Neural cell (in vitro differentiated cells): ENCODE results near the gene VIPR1.

Experiments used
- CTCF ChIP-seq: fragments of 450-650 bp; IDR thresholded peaks from 2 replicates; pipeline ENCODE4 v1.5.1; 2014; ENCODE audit warnings: antibody characterized with exemption, mild to moderate bottlenecking, moderate library complexity; ENCODE audit not compliant: poor library complexity, severe bottlenecking
- EP300 ChIP-seq: fragments of 450-650 bp; conservative IDR thresholded peaks from 2 replicates; pipeline ENCODE4 v1.6.1; 2014; ENCODE audit warnings: antibody characterized with exemption, mild to moderate bottlenecking, moderate library complexity; ENCODE audit not compliant: poor library complexity, severe bottlenecking
- EZH2 ChIP-seq: fragments of 200-600, 300-800 bp; shearing (Covaris generic), sonication (generic); IDR thresholded peaks from 2 replicates; pipeline ENCODE4 v1.6.1; 2014; ENCODE audit warnings: antibody characterized with exemption, low read length, borderline replicate concordance, mild to moderate bottlenecking; ENCODE audit not compliant: insufficient read depth, poor library complexity, severe bottlenecking
- POLR2AphosphoS5 ChIP-seq: IDR thresholded peaks from 2 replicates; pipeline ENCODE4 v1.6.1; 2012
- RAD21 ChIP-seq: fragments of 450-650 bp; conservative IDR thresholded peaks from 2 replicates; pipeline ENCODE4 v1.6.1; 2014; ENCODE audit warnings: antibody characterized with exemption, mild to moderate bottlenecking, moderate library complexity
- REST ChIP-seq: IDR thresholded peaks from 2 replicates; pipeline ENCODE4 v1.6.1; 2012; ENCODE audit warnings: borderline replicate concordance
- SMC3 ChIP-seq: fragments of 450-650 bp; conservative IDR thresholded peaks from 2 replicates; pipeline ENCODE4 v1.6.1; 2014; ENCODE audit warnings: antibody characterized with exemption, mild to moderate bottlenecking, moderate library complexity; ENCODE audit not compliant: poor library complexity

GRCh38 chr3:42532229-42532628, 29.8 kb downstream of the VIPR1 start:
- TF ChIP-seq POLR2AphosphoS5 (no peak), CTCF (no peak), EZH2 (no peak), SMC3 (no peak), RAD21 (no peak), REST (no peak), EP300 (no peak)
